Parathyroid adenoma (tissue), 2 donors: Measurements from ENCODE around the gene CRYGC.

Experiments
- H2AFZ ChIP-seq: fragments of 300-600 bp; sonication (generic); one replicate; pipeline ENCODE4 v1.7.0; 2017; ENCODE audit warnings: antibody characterized with exemption, mild to moderate bottlenecking
- H3K27ac ChIP-seq: fragments of 300-600 bp; sonication (generic); one replicate; pipeline ENCODE4 v1.7.0; 2017
- H3K27me3 ChIP-seq: fragments of 300-600 bp; sonication (generic); one replicate; pipeline ENCODE4 v1.7.0; 2017; ENCODE audit warnings: low read length; ENCODE audit not compliant: control insufficient read depth, insufficient read depth
- H3K36me3 ChIP-seq: fragments of 300-600 bp; sonication (generic); one replicate; pipeline ENCODE4 v1.7.0; 2017; ENCODE audit warnings: low read length; ENCODE audit not compliant: control insufficient read depth, insufficient read depth
- H3K4me1 ChIP-seq: fragments of 300-600 bp; sonication (generic); one replicate; pipeline ENCODE4 v1.7.0; 2017; ENCODE audit warnings: control low read depth
- H3K4me2 ChIP-seq: fragments of 300-600 bp; sonication (generic); one replicate; pipeline ENCODE4 v1.7.0; 2017; ENCODE audit warnings: low read length
- H3K4me3 ChIP-seq: fragments of 300-600 bp; sonication (generic); one replicate; pipeline ENCODE4 v1.7.0; 2017; ENCODE audit warnings: low read depth, low read length
- H3K79me2 ChIP-seq: fragments of 300-600 bp; sonication (generic); one replicate; pipeline ENCODE4 v1.7.0; 2017; ENCODE audit warnings: control low read depth
- H3K9ac ChIP-seq: fragments of 300-600 bp; sonication (generic); one replicate; pipeline ENCODE4 v1.7.0; 2017; ENCODE audit warnings: mild to moderate bottlenecking
- H3K9me3 ChIP-seq: fragments of 300-600 bp; sonication (generic); one replicate; pipeline ENCODE4 v1.7.0; 2017; ENCODE audit warnings: low read length; ENCODE audit not compliant: control insufficient read depth
- TF ChIP-seq, protein P1 (sequence below): fragments of 300-600 bp; sonication (generic); IDR thresholded peaks from one replicate; pipeline ENCODE4 v1.7.0; 2017; ENCODE audit warnings: antibody characterized with exemption, mild to moderate bottlenecking
- donor health status: primary hyperparathyroidism.

Gene CRYGC

GRCh38 chr2:208174144-208174543 is 44.5 kb upstream of the CRYGC start:
- H3K9me3 ChIP-seq, result no peaks in the 10 kb centered on the region
- no peak overlapping the region for H3K4me3 ChIP-seq
- H3K27me3 ChIP-seq, result no peaks in the 10 kb centered on the region
- no peak overlapping the region for H2AFZ ChIP-seq
- H3K4me1 ChIP-seq, result no peaks in the 10 kb centered on the region
- H3K36me3 ChIP-seq, result no peaks in the 10 kb centered on the region
- H3K9ac ChIP-seq, result no peak overlapping the region
- H3K27ac ChIP-seq, result no peak overlapping the region
- H3K4me2 ChIP-seq, result no peak overlapping the region
- TF ChIP-seq, protein P1, sequence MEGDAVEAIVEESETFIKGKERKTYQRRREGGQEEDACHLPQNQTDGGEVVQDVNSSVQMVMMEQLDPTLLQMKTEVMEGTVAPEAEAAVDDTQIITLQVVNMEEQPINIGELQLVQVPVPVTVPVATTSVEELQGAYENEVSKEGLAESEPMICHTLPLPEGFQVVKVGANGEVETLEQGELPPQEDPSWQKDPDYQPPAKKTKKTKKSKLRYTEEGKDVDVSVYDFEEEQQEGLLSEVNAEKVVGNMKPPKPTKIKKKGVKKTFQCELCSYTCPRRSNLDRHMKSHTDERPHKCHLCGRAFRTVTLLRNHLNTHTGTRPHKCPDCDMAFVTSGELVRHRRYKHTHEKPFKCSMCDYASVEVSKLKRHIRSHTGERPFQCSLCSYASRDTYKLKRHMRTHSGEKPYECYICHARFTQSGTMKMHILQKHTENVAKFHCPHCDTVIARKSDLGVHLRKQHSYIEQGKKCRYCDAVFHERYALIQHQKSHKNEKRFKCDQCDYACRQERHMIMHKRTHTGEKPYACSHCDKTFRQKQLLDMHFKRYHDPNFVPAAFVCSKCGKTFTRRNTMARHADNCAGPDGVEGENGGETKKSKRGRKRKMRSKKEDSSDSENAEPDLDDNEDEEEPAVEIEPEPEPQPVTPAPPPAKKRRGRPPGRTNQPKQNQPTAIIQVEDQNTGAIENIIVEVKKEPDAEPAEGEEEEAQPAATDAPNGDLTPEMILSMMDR, result no peak
- H3K79me2 ChIP-seq, result no peaks in the 10 kb centered on the region

DNA sequence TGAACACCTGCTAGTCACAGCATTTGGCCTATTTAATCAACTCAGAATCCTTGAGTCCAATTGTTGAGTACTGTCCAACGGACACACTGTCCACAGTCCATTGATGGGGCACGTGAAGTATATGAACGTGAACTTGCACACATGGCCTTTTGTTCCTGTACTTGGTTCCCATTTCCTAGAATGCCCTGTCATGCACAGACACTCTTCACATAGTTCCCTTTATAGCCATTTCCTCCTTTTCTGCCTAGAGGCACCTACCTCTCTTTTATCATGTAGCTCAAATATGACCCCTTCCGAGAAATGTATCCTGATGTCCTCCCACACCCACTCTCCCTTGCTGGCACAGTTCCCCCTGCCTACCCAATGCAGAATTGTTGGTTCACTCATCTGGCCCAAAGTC is 42.5 kb upstream of the CRYGC start:
- TF ChIP-seq, protein P1, result no peak
- H3K79me2 ChIP-seq, result no peaks in the 10 kb centered on the region
- no peak overlapping the region for H3K4me3 ChIP-seq
- H3K9me3 ChIP-seq, result no peaks in the 10 kb centered on the region
- H3K27ac ChIP-seq, result no peak overlapping the region
- no peak overlapping the region for H2AFZ ChIP-seq
- no peak overlapping the region for H3K4me2 ChIP-seq
- no peaks in the 10 kb centered on the region for H3K36me3 ChIP-seq
- H3K9ac ChIP-seq, result no peak overlapping the region
- no peaks in the 10 kb centered on the region for H3K27me3 ChIP-seq
- H3K4me1 ChIP-seq, result no peaks in the 10 kb centered on the region

- H3K36me3 ChIP-seq, result no peaks in the 10 kb centered on the region
- no peaks in the 10 kb centered on the region for H3K27me3 ChIP-seq
- no peak overlapping the region for H3K9ac ChIP-seq
- H3K4me1 ChIP-seq, result no peaks in the 10 kb centered on the region
- no peaks in the 10 kb centered on the region for H3K9me3 ChIP-seq
- no peak overlapping the region for H2AFZ ChIP-seq
- TF ChIP-seq, protein P1, result no peak
- H3K4me2 ChIP-seq, result no peak overlapping the region
- no peaks in the 10 kb centered on the region for H3K79me2 ChIP-seq
- H3K27ac ChIP-seq, result no peak overlapping the region
- no peak overlapping the region for H3K4me3 ChIP-seq
Observed at GRCh38 chr2:208164951-208165755, 35.5 kb upstream of the CRYGC start.

DNA sequence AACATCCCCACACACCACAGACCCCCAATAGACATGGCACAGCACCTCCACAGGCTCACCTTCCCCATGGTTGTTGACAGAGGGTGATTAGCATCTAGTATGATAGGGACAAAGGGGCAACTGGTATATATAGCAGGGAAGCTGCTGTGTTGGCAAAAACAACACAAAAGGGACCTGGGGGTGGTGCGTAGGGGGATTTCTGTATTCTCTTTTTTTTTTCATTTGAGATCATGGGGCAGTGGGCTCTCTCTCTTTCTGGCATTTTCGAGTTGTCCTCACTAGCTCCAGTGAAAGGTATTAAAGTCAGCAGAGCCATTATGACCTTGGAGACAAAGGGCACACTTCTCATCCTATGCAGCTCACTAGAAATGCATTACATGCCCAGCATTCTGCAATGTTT is 33.9 kb upstream of the CRYGC start, which contains the start of gene CRYGA:
TSS of gene CRYGA (minus strand) at position 101 of the 400 bp plus-strand sequence. CDS start at position 68, 33 bp downstream.
- H3K4me2 ChIP-seq, result no peak within 1 kb of the TSS
- no peak within 1 kb of the TSS for H3K27ac ChIP-seq
- TF ChIP-seq, protein P1, result no peak
- H3K9ac ChIP-seq, result no peak within 1 kb of the TSS
- H2AFZ ChIP-seq, result no peak within 1 kb of the TSS
- no peak within 1 kb of the TSS for H3K4me3 ChIP-seq
- no peaks in the 10 kb centered on the region for H3K36me3 ChIP-seq
- no peaks in the 10 kb centered on the region for H3K4me1 ChIP-seq
- no peaks in the 10 kb centered on the region for H3K27me3 ChIP-seq
- H3K9me3 ChIP-seq, result no peaks in the 10 kb centered on the region
- no peaks in the 10 kb centered on the region for H3K79me2 ChIP-seq

- Histone ChIP-seq H3K36me3 (no peaks in the 10 kb centered on the region), H3K4me3 (no peak overlapping the region), H3K9ac (no peak overlapping the region)
Observed at GRCh38 chr2:208156439-208156838, 26.8 kb upstream of the CRYGC start.

More at GRCh38 chr2:208156439-208156838, 26.8 kb upstream of the CRYGC start:
- Histone ChIP-seq H2AFZ (no peak overlapping the region), H3K4me2 (no peak overlapping the region), H3K27ac (no peak overlapping the region), H3K4me1 (no peaks in the 10 kb centered on the region), H3K9me3 (no peaks in the 10 kb centered on the region), H3K27me3 (no peaks in the 10 kb centered on the region), H3K79me2 (no peaks in the 10 kb centered on the region)
- TF ChIP-seq, protein P1, result no peak
